C4-2B (cell line): ENCODE results near the gene UHRF2.

Source experiments
- CTCF ChIP-seq: fragments of 450-650 bp; conservative IDR thresholded peaks from 2 replicates; pipeline ENCODE4 v1.5.1; 2017; ENCODE audit warnings: mild to moderate bottlenecking
- ZFX ChIP-seq: fragments of 450-650 bp; IDR thresholded peaks from 2 replicates; pipeline ENCODE4 v1.6.1; 2017

- TF ChIP-seq CTCF (no peak), ZFX (no peak)
Measured at GRCh38 chr9:6479959-6480358, 67.0 kb downstream of the UHRF2 start.
